ENCODE results near the gene HACD1.
"Not testable (repeated sequence)": the region's sequence is repeated elsewhere in the genome, so short reads cannot be mapped to it uniquely, and the experiment has no call there.

The HACD1 gene

GRCh38 chr10:17643755-17644484, 26.7 kb upstream of the HACD1 start, which contains the start of gene STAM:
Gene STAM, plus strand, starts transcription at chr10:17644151. Its CDS starts 189 bp downstream, at chr10:17644340.
- peak; percentile 34 to 98 (median 88) for DNase-seq

- DNase-seq = peak in 27 of 56 donors; percentile 19 to 84 (median 65)
Measured at GRCh38 chr10:17643339-17643754, 26.2 kb upstream of the HACD1 start.

- no peak for DNase-seq
Measured at GRCh38 chr10:17640331-17640816, 23.2 kb upstream of the HACD1 start.

GRCh38 chr10:17637869-17638268, 20.7 kb upstream of the HACD1 start:
- no peak for DNase-seq

GRCh38 chr10:17633353-17633752, 16.2 kb upstream of the HACD1 start:
- DNase-seq = no peak

- not testable (repeated sequence) for DNase-seq
Measured at GRCh38 chr10:17632590-17632989, 15.4 kb upstream of the HACD1 start.

- DNase-seq = no peak
Measured at GRCh38 chr10:17626656-17627055, 9.5 kb upstream of the HACD1 start.

GRCh38 chr10:17624996-17625395, 7.8 kb upstream of the HACD1 start:
- DNase-seq = no peak

GRCh38 chr10:17622061-17622460, 4.9 kb upstream of the HACD1 start:
- DNase-seq = no peak

GRCh38 chr10:17616403-17617030, 657 bp downstream of the HACD1 start:
- DNase-seq = peak in 36 of 56 donors; percentile 6 to 74 (median 20)

GRCh38 chr10:17609523-17610079, 7.6 kb downstream of the HACD1 start:
- DNase-seq = no peak

GRCh38 chr10:17607603-17608332, 9.4 kb downstream of the HACD1 start:
- DNase-seq = peak in 1 of 56 donors; percentile 1

GRCh38 chr10:17607060-17607459, 10.1 kb downstream of the HACD1 start:
- DNase-seq = no peak

- DNase-seq = no peak
Measured at GRCh38 chr10:17606547-17607040, 10.6 kb downstream of the HACD1 start.

GRCh38 chr10:17605936-17606335, 11.2 kb downstream of the HACD1 start:
- no peak for DNase-seq

GRCh38 chr10:17599089-17599488, 18.1 kb downstream of the HACD1 start:
- no peak for DNase-seq

GRCh38 chr10:17597386-17597785, 19.8 kb downstream of the HACD1 start:
- DNase-seq = no peak

- DNase-seq = no peak
Measured at GRCh38 chr10:17590969-17591645, 26.1 kb downstream of the HACD1 start.

GRCh38 chr10:17589316-17589715, 27.9 kb downstream of the HACD1 start:
- DNase-seq = not testable (repeated sequence)

GRCh38 chr10:17588420-17588819, 28.8 kb downstream of the HACD1 start:
- DNase-seq = no peak

- not testable (repeated sequence) for DNase-seq
Measured at GRCh38 chr10:17587321-17587720, 29.9 kb downstream of the HACD1 start.
